ENCODE measurements around the gene STRN4.

DNA sequence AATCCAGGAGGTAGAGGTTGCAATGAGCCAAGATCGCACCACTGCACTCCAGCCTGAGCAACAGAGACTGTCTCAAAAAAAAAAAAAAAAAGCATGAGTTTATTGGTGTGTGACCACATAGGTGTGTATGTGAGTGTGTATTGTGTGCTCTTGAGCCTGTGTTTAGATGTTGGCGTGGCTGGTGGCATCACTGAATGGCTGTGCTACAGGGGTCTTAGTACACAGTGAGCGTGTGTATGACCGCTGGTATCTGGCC, 39.7 kb upstream of the STRN4 start:
- TF ChIP-seq, protein P1, sequence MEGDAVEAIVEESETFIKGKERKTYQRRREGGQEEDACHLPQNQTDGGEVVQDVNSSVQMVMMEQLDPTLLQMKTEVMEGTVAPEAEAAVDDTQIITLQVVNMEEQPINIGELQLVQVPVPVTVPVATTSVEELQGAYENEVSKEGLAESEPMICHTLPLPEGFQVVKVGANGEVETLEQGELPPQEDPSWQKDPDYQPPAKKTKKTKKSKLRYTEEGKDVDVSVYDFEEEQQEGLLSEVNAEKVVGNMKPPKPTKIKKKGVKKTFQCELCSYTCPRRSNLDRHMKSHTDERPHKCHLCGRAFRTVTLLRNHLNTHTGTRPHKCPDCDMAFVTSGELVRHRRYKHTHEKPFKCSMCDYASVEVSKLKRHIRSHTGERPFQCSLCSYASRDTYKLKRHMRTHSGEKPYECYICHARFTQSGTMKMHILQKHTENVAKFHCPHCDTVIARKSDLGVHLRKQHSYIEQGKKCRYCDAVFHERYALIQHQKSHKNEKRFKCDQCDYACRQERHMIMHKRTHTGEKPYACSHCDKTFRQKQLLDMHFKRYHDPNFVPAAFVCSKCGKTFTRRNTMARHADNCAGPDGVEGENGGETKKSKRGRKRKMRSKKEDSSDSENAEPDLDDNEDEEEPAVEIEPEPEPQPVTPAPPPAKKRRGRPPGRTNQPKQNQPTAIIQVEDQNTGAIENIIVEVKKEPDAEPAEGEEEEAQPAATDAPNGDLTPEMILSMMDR (IDR thresholded peaks at IDR 0.05 in 2 of 3, conservative IDR thresholded peaks at IDR 0.05 in 1 of 3; ENCODE audit: insufficient read depth in 2 of 3, low read depth in 1 of 3, low read length in 3 of 3): no peak
- TF ChIP-seq EZH2 (IDR thresholded peaks at IDR 0.05; ENCODE audit: borderline replicate concordance, low read depth, low read length): no peak
- no peak for TF ChIP-seq NFRKB (IDR thresholded peaks at IDR 0.05; ENCODE audit: low read depth)
- no peak for TF ChIP-seq POLR2AphosphoS5 (IDR thresholded peaks at IDR 0.05; ENCODE audit: control insufficient read depth, insufficient read depth, low read depth, low read length)
- no peak for TF ChIP-seq ZKSCAN3 (CRISPR knock-in tag; IDR thresholded peaks at IDR 0.05)
- TF ChIP-seq TSC22D4 (tag; IDR thresholded peaks at IDR 0.05): no peak
- TF ChIP-seq, protein P2, sequence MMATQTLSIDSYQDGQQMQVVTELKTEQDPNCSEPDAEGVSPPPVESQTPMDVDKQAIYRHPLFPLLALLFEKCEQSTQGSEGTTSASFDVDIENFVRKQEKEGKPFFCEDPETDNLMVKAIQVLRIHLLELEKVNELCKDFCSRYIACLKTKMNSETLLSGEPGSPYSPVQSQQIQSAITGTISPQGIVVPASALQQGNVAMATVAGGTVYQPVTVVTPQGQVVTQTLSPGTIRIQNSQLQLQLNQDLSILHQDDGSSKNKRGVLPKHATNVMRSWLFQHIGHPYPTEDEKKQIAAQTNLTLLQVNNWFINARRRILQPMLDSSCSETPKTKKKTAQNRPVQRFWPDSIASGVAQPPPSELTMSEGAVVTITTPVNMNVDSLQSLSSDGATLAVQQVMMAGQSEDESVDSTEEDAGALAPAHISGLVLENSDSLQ (IDR thresholded peaks at IDR 0.05): no peak
- no peak for TF ChIP-seq MAZ (CRISPR knock-in tag; conservative IDR thresholded peaks at IDR 0.05 in 1 of 2, IDR thresholded peaks at IDR 0.05 in 1 of 2)
- no peak for TF ChIP-seq CBFA2T2 (conservative IDR thresholded peaks at IDR 0.05)
